ENCODE data around the gene ARHGAP15.

DNA sequence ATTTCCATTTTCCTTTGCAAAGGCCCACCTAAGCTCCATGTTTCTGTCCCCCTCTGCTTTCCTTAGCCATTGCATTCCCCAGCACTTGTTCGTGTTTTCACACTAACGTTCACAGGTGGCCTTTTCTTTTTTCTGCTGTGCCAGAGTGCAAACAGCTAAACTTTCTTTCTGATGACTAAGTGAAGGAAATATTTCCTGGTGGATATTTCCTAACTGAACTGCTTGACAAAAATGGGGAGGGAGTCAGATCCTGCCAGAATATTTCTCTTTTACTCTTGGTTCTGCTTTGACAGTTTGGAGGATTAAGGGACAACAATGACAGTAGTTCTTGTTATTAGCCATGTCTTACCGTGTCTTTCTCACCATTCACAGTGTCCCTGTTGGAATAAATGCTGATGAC is 344.0 kb downstream of the ARHGAP15 start:
- TF ChIP-seq CREB1 (CRISPR knock-in tag; IDR thresholded peaks at IDR 0.05; ENCODE audit: low read depth): no peak
- TF ChIP-seq, protein P1, sequence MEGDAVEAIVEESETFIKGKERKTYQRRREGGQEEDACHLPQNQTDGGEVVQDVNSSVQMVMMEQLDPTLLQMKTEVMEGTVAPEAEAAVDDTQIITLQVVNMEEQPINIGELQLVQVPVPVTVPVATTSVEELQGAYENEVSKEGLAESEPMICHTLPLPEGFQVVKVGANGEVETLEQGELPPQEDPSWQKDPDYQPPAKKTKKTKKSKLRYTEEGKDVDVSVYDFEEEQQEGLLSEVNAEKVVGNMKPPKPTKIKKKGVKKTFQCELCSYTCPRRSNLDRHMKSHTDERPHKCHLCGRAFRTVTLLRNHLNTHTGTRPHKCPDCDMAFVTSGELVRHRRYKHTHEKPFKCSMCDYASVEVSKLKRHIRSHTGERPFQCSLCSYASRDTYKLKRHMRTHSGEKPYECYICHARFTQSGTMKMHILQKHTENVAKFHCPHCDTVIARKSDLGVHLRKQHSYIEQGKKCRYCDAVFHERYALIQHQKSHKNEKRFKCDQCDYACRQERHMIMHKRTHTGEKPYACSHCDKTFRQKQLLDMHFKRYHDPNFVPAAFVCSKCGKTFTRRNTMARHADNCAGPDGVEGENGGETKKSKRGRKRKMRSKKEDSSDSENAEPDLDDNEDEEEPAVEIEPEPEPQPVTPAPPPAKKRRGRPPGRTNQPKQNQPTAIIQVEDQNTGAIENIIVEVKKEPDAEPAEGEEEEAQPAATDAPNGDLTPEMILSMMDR (conservative IDR thresholded peaks at IDR 0.05; ENCODE audit: low read depth in 2 of 2): no peak
- TF ChIP-seq, protein P2, sequence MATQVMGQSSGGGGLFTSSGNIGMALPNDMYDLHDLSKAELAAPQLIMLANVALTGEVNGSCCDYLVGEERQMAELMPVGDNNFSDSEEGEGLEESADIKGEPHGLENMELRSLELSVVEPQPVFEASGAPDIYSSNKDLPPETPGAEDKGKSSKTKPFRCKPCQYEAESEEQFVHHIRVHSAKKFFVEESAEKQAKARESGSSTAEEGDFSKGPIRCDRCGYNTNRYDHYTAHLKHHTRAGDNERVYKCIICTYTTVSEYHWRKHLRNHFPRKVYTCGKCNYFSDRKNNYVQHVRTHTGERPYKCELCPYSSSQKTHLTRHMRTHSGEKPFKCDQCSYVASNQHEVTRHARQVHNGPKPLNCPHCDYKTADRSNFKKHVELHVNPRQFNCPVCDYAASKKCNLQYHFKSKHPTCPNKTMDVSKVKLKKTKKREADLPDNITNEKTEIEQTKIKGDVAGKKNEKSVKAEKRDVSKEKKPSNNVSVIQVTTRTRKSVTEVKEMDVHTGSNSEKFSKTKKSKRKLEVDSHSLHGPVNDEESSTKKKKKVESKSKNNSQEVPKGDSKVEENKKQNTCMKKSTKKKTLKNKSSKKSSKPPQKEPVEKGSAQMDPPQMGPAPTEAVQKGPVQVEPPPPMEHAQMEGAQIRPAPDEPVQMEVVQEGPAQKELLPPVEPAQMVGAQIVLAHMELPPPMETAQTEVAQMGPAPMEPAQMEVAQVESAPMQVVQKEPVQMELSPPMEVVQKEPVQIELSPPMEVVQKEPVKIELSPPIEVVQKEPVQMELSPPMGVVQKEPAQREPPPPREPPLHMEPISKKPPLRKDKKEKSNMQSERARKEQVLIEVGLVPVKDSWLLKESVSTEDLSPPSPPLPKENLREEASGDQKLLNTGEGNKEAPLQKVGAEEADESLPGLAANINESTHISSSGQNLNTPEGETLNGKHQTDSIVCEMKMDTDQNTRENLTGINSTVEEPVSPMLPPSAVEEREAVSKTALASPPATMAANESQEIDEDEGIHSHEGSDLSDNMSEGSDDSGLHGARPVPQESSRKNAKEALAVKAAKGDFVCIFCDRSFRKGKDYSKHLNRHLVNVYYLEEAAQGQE (IDR thresholded peaks at IDR 0.05; ENCODE audit: unreplicated experiment): no peak
- no peak for TF ChIP-seq EZH2phosphoT487 (IDR thresholded peaks at IDR 0.05; ENCODE audit: unreplicated experiment)
- TF ChIP-seq NANOG (IDR thresholded peaks at IDR 0.05; ENCODE audit: borderline replicate concordance): no peak

Data from GM23338 (cell line).